D721Med (cell line): ENCODE measurements around the gene FCHO1.

ENCODE experiments used
- DNase-seq: peaks from one replicate; pipeline ENCODE4 v3.0.0; 2011; ENCODE audit warnings: low spot score; ENCODE audit not compliant: insufficient read length
- FAIRE-seq: peaks from 2 replicates; lab custom pipeline; 2011; peaks lifted over from hg19 to GRCh38; lab: Jason Lieb, UNC
- CTCF ChIP-seq: IDR thresholded peaks from 2 replicates; pipeline ENCODE4 v1.5.1; 2012; ENCODE audit warnings: mild to moderate bottlenecking, control low read depth; ENCODE audit not compliant: insufficient read depth; ENCODE audit errors: missing control alignments

FCHO1 gene

GRCh38 chr19:17803264-17803896 is 52.1 kb downstream of the FCHO1 start:
- DNase-seq (no peak), FAIRE-seq (no peak)
- no peak for TF ChIP-seq CTCF

- no peak for TF ChIP-seq CTCF
- no peak for DNase-seq
- FAIRE-seq: no peak
Measured at GRCh38 chr19:17805427-17805826, 54.1 kb downstream of the FCHO1 start.

- FAIRE-seq: no peak
- DNase-seq: no peak
- no peak for TF ChIP-seq CTCF
Measured at GRCh38 chr19:17806945-17807344, 55.7 kb downstream of the FCHO1 start.

- no peak for TF ChIP-seq CTCF
- DNase-seq (no peak), FAIRE-seq (no peak)
Measured at GRCh38 chr19:17807731-17808316, 56.5 kb downstream of the FCHO1 start.

GRCh38 chr19:17811103-17811502 is 59.8 kb downstream of the FCHO1 start:
- DNase-seq (no peak), FAIRE-seq (no peak)
- no peak for TF ChIP-seq CTCF

- FAIRE-seq (no peak), DNase-seq (no peak)
- no peak for TF ChIP-seq CTCF
Measured at GRCh38 chr19:17811681-17812080, 60.4 kb downstream of the FCHO1 start.

GRCh38 chr19:17812099-17812498 is 60.8 kb downstream of the FCHO1 start:
- TF ChIP-seq CTCF: no peak
- FAIRE-seq (no peak), DNase-seq (no peak)
